ENCODE measurements around the gene AGAP1. TPM values are rescaled to one million over a fixed set of nuclear protein-coding genes. Genes with fewer than 3 reads are reported as not detected.

Gene AGAP1
- total RNA-seq, 1 experiment from 2014 or later, result 56.4 TPM

- no peaks in the 10 kb centered on the region for H3K4me1 Mint-ChIP-seq (ENCODE audit: low read depth, unreplicated experiment)
- no TSS peak for BruUV-seq (replicated peaks)
- CTCF ChIA-PET, result interaction anchor here (1.0 kb wide), 1 partner anchor 135 kb away, joined by 3 read pairs; no protein-coding TSS in a partner anchor
- no peak for DNase-seq
- no peak for TF ChIP-seq CTCF (IDR thresholded peaks at IDR 0.05; ENCODE audit: unreplicated experiment)
- no peaks in the 10 kb centered on the region for H3K27me3 Mint-ChIP-seq (ENCODE audit: unreplicated experiment)
- H3K36me3 Mint-ChIP-seq (ENCODE audit: insufficient read depth, unreplicated experiment), result peaks cover 11% of the 10 kb centered on the region
- H3K4me3 Mint-ChIP-seq (ENCODE audit: low read depth, unreplicated experiment), result no peak overlapping the region
- no peak overlapping the region for H3K27ac Mint-ChIP-seq (ENCODE audit: unreplicated experiment)
- intact Hi-C loops (cut with micrococcal nuclease; ENCODE audit: unreplicated experiment), result no loop called here
- H3K9me3 Mint-ChIP-seq (ENCODE audit: low read depth, unreplicated experiment), result no peaks in the 10 kb centered on the region
Measured at GRCh38 chr2:235643680-235644511, 150.1 kb downstream of the AGAP1 start.

GRCh38 chr2:235647264-235647663 is 153.4 kb downstream of the AGAP1 start:
- BruUV-seq (replicated peaks), result no TSS peak
- Mint-ChIP-seq H3K4me1 (ENCODE audit: low read depth, unreplicated experiment) (no peaks in the 10 kb centered on the region), H3K4me3 (ENCODE audit: low read depth, unreplicated experiment) (no peak overlapping the region), H3K9me3 (ENCODE audit: low read depth, unreplicated experiment) (no peaks in the 10 kb centered on the region), H3K36me3 (ENCODE audit: insufficient read depth, unreplicated experiment) (peaks cover 8% of the 10 kb centered on the region), H3K27ac (ENCODE audit: unreplicated experiment) (no peak overlapping the region), H3K27me3 (ENCODE audit: unreplicated experiment) (no peaks in the 10 kb centered on the region)
- no peak for DNase-seq
- CTCF ChIA-PET, result interaction anchor here (1.5 kb wide), 1 partner anchor 99 kb away, joined by 8 read pairs; no protein-coding TSS in a partner anchor
- TF ChIP-seq CTCF (IDR thresholded peaks at IDR 0.05; ENCODE audit: unreplicated experiment), result no peak
- intact Hi-C loops (cut with micrococcal nuclease; ENCODE audit: unreplicated experiment), result no loop called here

GRCh38 chr2:235647877-235648276 is 154.0 kb downstream of the AGAP1 start:
- no peak for TF ChIP-seq CTCF (IDR thresholded peaks at IDR 0.05; ENCODE audit: unreplicated experiment)
- H3K36me3 Mint-ChIP-seq (ENCODE audit: insufficient read depth, unreplicated experiment), result peaks cover 2% of the 10 kb centered on the region
- no TSS peak for BruUV-seq (replicated peaks)
- no peaks in the 10 kb centered on the region for H3K27me3 Mint-ChIP-seq (ENCODE audit: unreplicated experiment)
- CTCF ChIA-PET, result no interaction called here
- no peak overlapping the region for H3K27ac Mint-ChIP-seq (ENCODE audit: unreplicated experiment)
- H3K4me3 Mint-ChIP-seq (ENCODE audit: low read depth, unreplicated experiment), result no peak overlapping the region
- no peak for DNase-seq
- H3K9me3 Mint-ChIP-seq (ENCODE audit: low read depth, unreplicated experiment), result no peaks in the 10 kb centered on the region
- intact Hi-C loops (cut with micrococcal nuclease; ENCODE audit: unreplicated experiment), result no loop called here
- no peaks in the 10 kb centered on the region for H3K4me1 Mint-ChIP-seq (ENCODE audit: low read depth, unreplicated experiment)

DNA sequence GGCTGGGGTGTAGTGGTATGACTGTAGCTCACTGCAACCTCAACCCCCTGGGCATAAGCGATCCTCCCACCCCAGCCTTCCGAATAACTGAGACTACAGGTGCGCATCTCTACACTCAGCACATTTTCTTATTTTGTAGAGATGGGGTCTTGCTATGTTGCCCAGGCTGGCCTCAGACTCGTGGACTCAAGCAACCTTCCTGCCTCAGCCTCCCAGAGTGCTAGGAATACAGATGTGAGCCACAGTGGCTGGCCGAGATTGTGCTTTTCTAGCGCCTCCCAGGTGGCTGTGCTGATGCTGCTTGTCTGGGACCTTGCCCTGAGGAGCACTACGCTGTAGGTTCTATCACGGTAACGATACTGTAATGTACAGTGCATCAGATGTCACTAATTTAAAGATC is 155.6 kb downstream of the AGAP1 start:
- DNase-seq, result no peak
- CTCF ChIA-PET, result no interaction called here
- intact Hi-C loops (cut with micrococcal nuclease; ENCODE audit: unreplicated experiment), result no loop called here
- BruUV-seq (replicated peaks), result no TSS peak
- TF ChIP-seq CTCF (IDR thresholded peaks at IDR 0.05; ENCODE audit: unreplicated experiment), result no peak
- Mint-ChIP-seq H3K36me3 (ENCODE audit: insufficient read depth, unreplicated experiment) (no peaks in the 10 kb centered on the region), H3K4me1 (ENCODE audit: low read depth, unreplicated experiment) (peaks cover 7% of the 10 kb centered on the region), H3K9me3 (ENCODE audit: low read depth, unreplicated experiment) (no peaks in the 10 kb centered on the region), H3K27me3 (ENCODE audit: unreplicated experiment) (no peaks in the 10 kb centered on the region), H3K27ac (ENCODE audit: unreplicated experiment) (no peak overlapping the region), H3K4me3 (ENCODE audit: low read depth, unreplicated experiment) (no peak overlapping the region)

All from Calu3 (cell line).